Measurements from ENCODE around the gene SIAH3. TPM values are rescaled to one million over a fixed set of nuclear protein-coding genes. Genes with fewer than 3 reads are reported as not detected.
"Not testable (repeated sequence)": the region's sequence is repeated elsewhere in the genome, so short reads cannot be mapped to it uniquely, and the experiment has no call there.

Gene SIAH3
- total RNA-seq, 2 experiments from 2014 or later: 0.08 to 0.12 TPM

- ChIA-PET POLR2A (interaction anchor here (0.6 kb wide), 1 partner anchor 413 kb away, joined by 6 read pairs; no protein-coding TSS in a partner anchor), CTCF (no interaction called here)
- Mint-ChIP-seq H3K4me3 (no peak overlapping the region), H3K4me1 (no peaks in the 10 kb centered on the region), H3K9me3 (no peaks in the 10 kb centered on the region), H3K27me3 (peaks cover 6% of the 10 kb centered on the region), H3K27ac (no peak overlapping the region), H3K36me3 (ENCODE audit: low read depth) (no peaks in the 10 kb centered on the region)
- no peak for DNase-seq
These were observed 25.2 kb upstream of the SIAH3 start for GRCh38 chr13:45876781-45877180.

- CTCF ChIA-PET: no interaction called here
- Mint-ChIP-seq H3K9me3 (no peaks in the 10 kb centered on the region), H3K36me3 (ENCODE audit: low read depth) (no peaks in the 10 kb centered on the region), H3K27ac (no peak overlapping the region), H3K4me3 (no peak overlapping the region), H3K27me3 (peaks cover 6% of the 10 kb centered on the region), H3K4me1 (no peaks in the 10 kb centered on the region)
- DNase-seq: no peak
- POLR2A ChIA-PET: no interaction called here
These were observed 24.4 kb upstream of the SIAH3 start for GRCh38 chr13:45875951-45876350.

- Mint-ChIP-seq H3K36me3 (ENCODE audit: low read depth) (no peaks in the 10 kb centered on the region), H3K4me1 (no peaks in the 10 kb centered on the region), H3K27me3 (no peaks in the 10 kb centered on the region), H3K4me3 (no peak overlapping the region), H3K9me3 (no peaks in the 10 kb centered on the region), H3K27ac (no peak overlapping the region)
- no peak for DNase-seq
- POLR2A ChIA-PET: no interaction called here
- CTCF ChIA-PET: interaction anchor here (1.0 kb wide), 1 partner anchor 134 kb away, joined by 3 read pairs; no protein-coding TSS in a partner anchor
These were observed 22.2 kb upstream of the SIAH3 start for GRCh38 chr13:45873491-45874325.

GRCh38 chr13:45872566-45872965 is 21.0 kb upstream of the SIAH3 start:
- Mint-ChIP-seq H3K4me1 (no peaks in the 10 kb centered on the region), H3K27me3 (no peaks in the 10 kb centered on the region), H3K4me3 (no peak overlapping the region), H3K9me3 (no peaks in the 10 kb centered on the region), H3K27ac (no peak overlapping the region), H3K36me3 (ENCODE audit: low read depth) (no peaks in the 10 kb centered on the region)
- CTCF ChIA-PET: no interaction called here
- POLR2A ChIA-PET: no interaction called here
- no peak for DNase-seq

- H3K4me1 Mint-ChIP-seq; DNase-seq; H3K27me3 Mint-ChIP-seq; H3K27ac Mint-ChIP-seq; POLR2A ChIA-PET; H3K36me3 Mint-ChIP-seq (ENCODE audit: low read depth); H3K9me3 Mint-ChIP-seq; CTCF ChIA-PET; H3K4me3 Mint-ChIP-seq: not testable (repeated sequence)
These were observed 19.6 kb upstream of the SIAH3 start for GRCh38 chr13:45871201-45871600.

- no peaks in the 10 kb centered on the region for H3K9me3 Mint-ChIP-seq
- DNase-seq: no peak
- no peaks in the 10 kb centered on the region for H3K27me3 Mint-ChIP-seq
- H3K4me3 Mint-ChIP-seq: no peak overlapping the region
- POLR2A ChIA-PET: no interaction called here
- no peaks in the 10 kb centered on the region for H3K4me1 Mint-ChIP-seq
- no peaks in the 10 kb centered on the region for H3K36me3 Mint-ChIP-seq (ENCODE audit: low read depth)
- CTCF ChIA-PET: no interaction called here
- no peak overlapping the region for H3K27ac Mint-ChIP-seq
These were observed 18.7 kb upstream of the SIAH3 start for GRCh38 chr13:45870232-45870631.

- POLR2A ChIA-PET: no interaction called here
- H3K36me3 Mint-ChIP-seq (ENCODE audit: low read depth): no peaks in the 10 kb centered on the region
- H3K4me1 Mint-ChIP-seq: no peaks in the 10 kb centered on the region
- peaks cover 8% of the 10 kb centered on the region for H3K27me3 Mint-ChIP-seq
- H3K27ac Mint-ChIP-seq: no peak overlapping the region
- no peak for DNase-seq
- CTCF ChIA-PET: interaction anchor here (1.1 kb wide), 1 partner anchor 88 kb away, joined by 3 read pairs; no protein-coding TSS in a partner anchor
- H3K4me3 Mint-ChIP-seq: no peak overlapping the region
- H3K9me3 Mint-ChIP-seq: no peaks in the 10 kb centered on the region
These were observed 13.9 kb upstream of the SIAH3 start for GRCh38 chr13:45865414-45865813.

GRCh38 chr13:45863709-45864590 is 12.4 kb upstream of the SIAH3 start:
- Mint-ChIP-seq H3K27ac (no peak overlapping the region), H3K4me3 (no peak overlapping the region), H3K36me3 (ENCODE audit: low read depth) (no peaks in the 10 kb centered on the region), H3K27me3 (peaks cover 8% of the 10 kb centered on the region), H3K9me3 (no peaks in the 10 kb centered on the region), H3K4me1 (peaks cover 3% of the 10 kb centered on the region)
- CTCF ChIA-PET: no interaction called here
- POLR2A ChIA-PET: no interaction called here
- DNase-seq: no peak

GRCh38 chr13:45861322-45861721 is 9.8 kb upstream of the SIAH3 start:
- Mint-ChIP-seq H3K9me3 (no peaks in the 10 kb centered on the region), H3K27ac (no peak overlapping the region), H3K27me3 (peaks cover 14% of the 10 kb centered on the region), H3K4me3 (no peak overlapping the region), H3K4me1 (peaks cover 3% of the 10 kb centered on the region), H3K36me3 (ENCODE audit: low read depth) (no peaks in the 10 kb centered on the region)
- ChIA-PET CTCF (no interaction called here), POLR2A (no interaction called here)
- DNase-seq: no peak

- POLR2A ChIA-PET: no interaction called here
These were observed 8.7 kb upstream of the SIAH3 start for GRCh38 chr13:45860240-45860639.

GRCh38 chr13:45859705-45860104 is 8.2 kb upstream of the SIAH3 start:
- no peak overlapping the region for H3K4me3 Mint-ChIP-seq
- no peak overlapping the region for H3K27ac Mint-ChIP-seq
- peaks cover 3% of the 10 kb centered on the region for H3K4me1 Mint-ChIP-seq
- H3K27me3 Mint-ChIP-seq: peaks cover 17% of the 10 kb centered on the region
- no peaks in the 10 kb centered on the region for H3K36me3 Mint-ChIP-seq (ENCODE audit: low read depth)
- H3K9me3 Mint-ChIP-seq: peaks cover 3% of the 10 kb centered on the region
- POLR2A ChIA-PET: no interaction called here
- CTCF ChIA-PET: no interaction called here
- no peak for DNase-seq

More at GRCh38 chr13:45860240-45860639, 8.7 kb upstream of the SIAH3 start:
- Mint-ChIP-seq H3K27ac (no peak overlapping the region), H3K36me3 (ENCODE audit: low read depth) (no peaks in the 10 kb centered on the region), H3K4me3 (no peak overlapping the region), H3K9me3 (no peaks in the 10 kb centered on the region), H3K4me1 (peaks cover 3% of the 10 kb centered on the region), H3K27me3 (peaks cover 15% of the 10 kb centered on the region)
- CTCF ChIA-PET: no interaction called here
- no peak for DNase-seq

- DNase-seq: no peak
- peaks cover 12% of the 10 kb centered on the region for H3K9me3 Mint-ChIP-seq
- H3K27me3 Mint-ChIP-seq: peaks cover 50% of the 10 kb centered on the region
- peaks cover 43% of the 10 kb centered on the region for H3K4me1 Mint-ChIP-seq
- peaks cover 1% of the 10 kb centered on the region for H3K36me3 Mint-ChIP-seq (ENCODE audit: low read depth)
- CTCF ChIA-PET: no interaction called here
- POLR2A ChIA-PET: no interaction called here
- no peak overlapping the region for H3K4me3 Mint-ChIP-seq
- no peak overlapping the region for H3K27ac Mint-ChIP-seq
These were observed 941 bp upstream of the SIAH3 start for GRCh38 chr13:45852494-45852893.

- CTCF ChIA-PET: interaction anchor here (1.7 kb wide), 1 partner anchor 19 kb away, joined by 4 read pairs; no protein-coding TSS in a partner anchor
- Mint-ChIP-seq H3K9me3 (peaks cover 12% of the 10 kb centered on the region), H3K4me3 (peak overlapping the region; percentile 8), H3K27me3 (peaks cover 50% of the 10 kb centered on the region), H3K4me1 (peaks cover 49% of the 10 kb centered on the region), H3K36me3 (ENCODE audit: low read depth) (peaks cover 1% of the 10 kb centered on the region), H3K27ac (no peak overlapping the region)
- DNase-seq: no peak
- POLR2A ChIA-PET: no interaction called here
These were observed 403 bp upstream of the SIAH3 start for GRCh38 chr13:45851956-45852355.
